ENCODE measurements around the gene TAF1B. TPM values are rescaled to one million over a fixed set of nuclear protein-coding genes. Genes with fewer than 3 reads are reported as not detected.
A peak's percentile ranks its signal among the peaks of the same experiment; 100 is the strongest.
"Not testable (repeated sequence)": the region's sequence is repeated elsewhere in the genome, so short reads cannot be mapped to it uniquely, and the experiment has no call there.

TAF1B gene
- polyA plus RNA-seq, 1 donor from 2014 or later, result 15.7 TPM

DNA sequence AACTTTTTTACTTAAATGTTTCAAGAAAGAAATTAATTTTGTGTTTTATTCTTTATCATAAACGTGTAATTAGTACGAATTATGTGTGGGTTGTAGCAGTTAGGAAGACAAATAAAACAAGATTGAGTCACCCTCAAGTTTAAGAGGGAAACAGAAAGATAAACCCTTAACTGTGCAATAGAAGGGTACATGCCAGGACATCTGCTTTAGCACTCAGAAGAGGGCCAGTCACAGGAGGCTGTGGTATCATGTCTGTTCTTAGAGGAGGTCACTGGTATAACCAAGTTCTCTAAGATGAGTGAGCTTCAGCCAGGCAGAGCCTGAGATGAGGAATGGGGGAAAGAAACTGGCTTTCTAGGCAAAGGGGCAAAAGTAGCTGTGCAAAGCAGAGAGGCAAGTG is 65.8 kb downstream of the TAF1B start:
- H3K4me3 Mint-ChIP-seq, result no peak overlapping the region
- H3K36me3 Mint-ChIP-seq, result peaks cover 11% of the 10 kb centered on the region
- H3K9me3 Mint-ChIP-seq, result no peaks in the 10 kb centered on the region
- no peaks in the 10 kb centered on the region for H3K27me3 Mint-ChIP-seq
- H3K4me1 Mint-ChIP-seq, result no peaks in the 10 kb centered on the region
- H3K27ac Mint-ChIP-seq, result no peak overlapping the region

- Mint-ChIP-seq H3K4me3 (no peak overlapping the region), H3K27me3 (no peaks in the 10 kb centered on the region), H3K9me3 (no peaks in the 10 kb centered on the region), H3K4me1 (no peaks in the 10 kb centered on the region), H3K27ac (no peak overlapping the region), H3K36me3 (peaks cover 17% of the 10 kb centered on the region)
Measured at GRCh38 chr2:9910699-9911098, 67.4 kb downstream of the TAF1B start.

DNA sequence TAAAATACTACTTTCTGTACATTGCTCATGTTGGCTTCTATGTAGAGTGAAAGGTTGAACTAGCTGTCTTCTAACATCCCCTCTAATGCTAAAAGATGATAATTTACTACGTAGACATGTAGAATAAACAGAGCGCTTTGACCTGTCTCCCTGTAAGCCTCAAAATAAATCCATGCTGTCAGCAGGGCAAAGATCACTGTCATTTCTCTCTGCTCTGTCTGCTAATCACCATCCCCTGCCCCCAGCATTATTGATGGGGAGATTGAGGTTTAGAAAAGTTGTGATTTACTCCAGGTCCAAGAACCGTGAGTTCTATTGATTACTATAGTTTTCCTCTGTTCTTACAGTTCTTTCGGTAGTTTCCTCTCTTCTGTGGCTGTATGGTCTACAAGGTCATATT is 69.2 kb downstream of the TAF1B start:
- Mint-ChIP-seq H3K27ac (no peak overlapping the region), H3K36me3 (peaks cover 17% of the 10 kb centered on the region), H3K27me3 (no peaks in the 10 kb centered on the region), H3K4me1 (no peaks in the 10 kb centered on the region), H3K9me3 (no peaks in the 10 kb centered on the region), H3K4me3 (no peak overlapping the region)

- no peaks in the 10 kb centered on the region for H3K27me3 Mint-ChIP-seq
- H3K36me3 Mint-ChIP-seq, result peaks cover 15% of the 10 kb centered on the region
- no peak overlapping the region for H3K27ac Mint-ChIP-seq
- H3K4me3 Mint-ChIP-seq, result no peak overlapping the region
- H3K4me1 Mint-ChIP-seq, result no peaks in the 10 kb centered on the region
- no peaks in the 10 kb centered on the region for H3K9me3 Mint-ChIP-seq
Measured at GRCh38 chr2:9914384-9915065, 71.3 kb downstream of the TAF1B start.

- peaks cover 10% of the 10 kb centered on the region for H3K36me3 Mint-ChIP-seq
- no peaks in the 10 kb centered on the region for H3K27me3 Mint-ChIP-seq
- no peak overlapping the region for H3K27ac Mint-ChIP-seq
- no peak overlapping the region for H3K4me3 Mint-ChIP-seq
- H3K4me1 Mint-ChIP-seq, result peaks cover 0 to 3% (median 0%) of the 10 kb centered on the region in 3 donors
- H3K9me3 Mint-ChIP-seq, result no peaks in the 10 kb centered on the region
Measured at GRCh38 chr2:9918275-9918674, 75.0 kb downstream of the TAF1B start.

- H3K27me3 Mint-ChIP-seq, result no peaks in the 10 kb centered on the region
- H3K36me3 Mint-ChIP-seq, result peaks cover 8% of the 10 kb centered on the region
- H3K27ac Mint-ChIP-seq, result peak overlapping the region in 1 of 3 donors; percentile 7
Measured at GRCh38 chr2:9919512-9919911, 76.2 kb downstream of the TAF1B start.

GRCh38 chr2:9927020-9927419 is 83.7 kb downstream of the TAF1B start:
- H3K27me3 Mint-ChIP-seq, H3K27ac Mint-ChIP-seq, H3K4me1 Mint-ChIP-seq, H3K4me3 Mint-ChIP-seq, H3K9me3 Mint-ChIP-seq: not testable (repeated sequence)
- peaks cover 19% of the 10 kb centered on the region for H3K36me3 Mint-ChIP-seq

More at GRCh38 chr2:9919512-9919911, 76.2 kb downstream of the TAF1B start:
- H3K4me3 Mint-ChIP-seq, result no peak overlapping the region
- no peaks in the 10 kb centered on the region for H3K9me3 Mint-ChIP-seq
- peaks cover 0 to 3% (median 0%) of the 10 kb centered on the region in 3 donors for H3K4me1 Mint-ChIP-seq

- H3K4me3 Mint-ChIP-seq, result no peak overlapping the region
- H3K27ac Mint-ChIP-seq, result no peak overlapping the region
- no peaks in the 10 kb centered on the region for H3K9me3 Mint-ChIP-seq
- no peaks in the 10 kb centered on the region for H3K4me1 Mint-ChIP-seq
- H3K27me3 Mint-ChIP-seq, result no peaks in the 10 kb centered on the region
- peaks cover 9% of the 10 kb centered on the region for H3K36me3 Mint-ChIP-seq
Measured at GRCh38 chr2:9937258-9937657, 94.0 kb downstream of the TAF1B start.

DNA sequence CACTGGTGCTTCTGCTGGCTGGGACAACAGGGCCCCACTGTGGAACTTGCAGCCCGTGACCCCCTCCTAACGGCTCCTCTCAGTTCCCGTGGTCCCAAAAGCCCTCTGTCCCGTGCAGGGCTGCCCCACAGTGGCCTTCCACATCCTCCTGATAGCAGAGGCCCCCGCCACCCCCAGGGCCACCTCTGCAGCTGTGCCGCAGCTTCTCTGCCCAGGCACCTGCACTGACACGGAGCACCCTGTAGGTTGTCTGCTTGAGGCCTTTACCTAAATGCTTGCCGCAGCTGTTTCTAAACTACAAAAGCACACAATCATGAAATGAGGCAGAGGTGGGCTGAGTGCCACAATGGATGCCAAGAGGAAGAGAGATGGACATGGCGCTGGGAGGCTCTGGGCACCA is 94.7 kb downstream of the TAF1B start:
- no peak overlapping the region for H3K4me3 Mint-ChIP-seq
- peaks cover 9% of the 10 kb centered on the region for H3K36me3 Mint-ChIP-seq
- peak overlapping the region in 1 of 3 donors; percentile 18 for H3K27ac Mint-ChIP-seq
- H3K27me3 Mint-ChIP-seq, result no peaks in the 10 kb centered on the region
- no peaks in the 10 kb centered on the region for H3K9me3 Mint-ChIP-seq
- no peaks in the 10 kb centered on the region for H3K4me1 Mint-ChIP-seq

DNA sequence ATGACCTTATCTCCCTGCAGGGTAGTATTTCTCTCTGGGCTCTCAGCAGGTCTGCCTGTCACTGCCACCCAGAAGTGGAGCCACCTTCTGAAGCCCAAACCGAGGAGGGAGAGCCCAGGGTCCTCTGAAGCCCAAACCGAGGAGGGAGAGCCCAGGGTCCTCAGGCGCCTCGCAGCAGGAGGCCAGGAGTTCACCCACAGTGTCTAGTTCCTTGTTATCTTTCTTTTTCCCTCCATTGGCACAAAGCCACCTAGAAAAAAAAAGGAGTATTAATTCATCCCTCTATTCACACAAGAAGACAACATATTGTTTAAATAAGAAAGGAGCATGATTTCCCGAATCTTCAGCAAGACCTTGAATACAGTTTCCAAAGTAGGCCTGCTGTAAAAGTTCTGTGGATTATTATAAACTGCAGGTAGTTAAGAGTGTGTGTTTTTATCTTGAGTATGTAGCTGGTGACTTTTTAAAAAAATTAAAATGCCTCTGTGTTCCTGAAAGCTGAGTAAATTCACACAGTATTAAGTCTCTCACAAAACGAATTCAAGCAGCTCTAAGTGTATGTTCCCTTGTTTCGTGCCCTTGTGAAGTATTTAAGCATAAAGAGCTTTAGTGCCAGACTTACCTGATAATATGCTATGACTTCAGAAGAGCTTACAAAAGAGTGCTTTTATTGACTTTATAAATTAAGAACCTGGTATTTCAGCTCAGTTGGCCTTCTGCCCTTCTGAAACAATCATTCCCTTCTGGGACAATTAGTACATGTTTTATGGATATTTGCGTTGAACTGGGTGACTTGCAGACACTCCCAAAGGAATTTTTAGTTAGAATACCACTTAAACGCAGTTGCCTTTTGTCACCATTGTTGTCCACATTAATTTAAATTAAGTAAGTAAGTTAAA is 96.6 kb downstream of the TAF1B start:
- Mint-ChIP-seq H3K4me3 (no peak overlapping the region), H3K27me3 (peaks cover 2% of the 10 kb centered on the region), H3K9me3 (no peaks in the 10 kb centered on the region), H3K27ac (no peak overlapping the region), H3K4me1 (no peaks in the 10 kb centered on the region), H3K36me3 (peaks cover 5% of the 10 kb centered on the region)

DNA sequence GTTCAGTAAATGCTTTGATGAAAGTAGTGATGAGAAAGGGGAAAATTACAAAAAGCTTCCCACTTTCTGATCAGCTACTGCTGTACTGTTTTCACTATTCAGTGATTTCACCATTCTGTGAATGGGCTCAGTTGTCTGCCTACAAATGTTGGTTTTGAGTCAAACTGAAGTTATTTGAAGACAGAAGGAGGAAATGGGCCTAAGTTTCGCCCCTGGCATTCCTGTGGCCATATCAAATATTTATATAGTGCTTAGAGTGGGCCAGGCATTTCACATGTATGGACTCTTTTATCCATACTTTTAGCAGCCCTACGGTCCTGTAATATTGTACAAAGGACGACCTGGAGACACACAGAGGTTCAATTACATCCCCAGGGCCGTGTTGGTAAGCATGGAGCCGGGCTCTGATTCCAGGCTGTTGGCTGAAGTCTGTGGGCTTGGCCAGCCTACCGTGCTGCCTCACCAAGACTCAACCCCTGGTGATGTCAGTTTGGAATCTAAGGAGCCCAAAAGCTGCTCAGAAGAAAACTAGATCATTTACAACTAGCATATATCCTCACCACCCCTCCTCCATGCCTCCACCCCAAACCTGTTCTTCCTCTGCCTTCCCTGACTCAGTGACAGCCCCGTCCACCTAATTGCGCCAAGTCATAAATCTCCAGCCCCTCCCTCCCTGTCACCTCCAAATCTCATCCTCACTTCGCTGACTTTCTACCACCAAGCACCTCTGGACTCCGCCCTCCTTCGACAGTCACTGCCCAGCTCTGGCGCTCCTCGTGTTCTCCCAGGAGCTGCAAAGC is 98.1 kb downstream of the TAF1B start:
- no peak overlapping the region for H3K27ac Mint-ChIP-seq
- peaks cover 13% of the 10 kb centered on the region for H3K27me3 Mint-ChIP-seq
- peaks cover 2% of the 10 kb centered on the region for H3K36me3 Mint-ChIP-seq
- no peaks in the 10 kb centered on the region for H3K4me1 Mint-ChIP-seq
- no peak overlapping the region for H3K4me3 Mint-ChIP-seq
- no peaks in the 10 kb centered on the region for H3K9me3 Mint-ChIP-seq

GRCh38 chr2:9941996-9942390 is 98.7 kb downstream of the TAF1B start:
- H3K27ac Mint-ChIP-seq, result no peak overlapping the region
- H3K4me3 Mint-ChIP-seq, result no peak overlapping the region
- peaks cover 16% of the 10 kb centered on the region for H3K27me3 Mint-ChIP-seq
- peaks cover 2% of the 10 kb centered on the region for H3K36me3 Mint-ChIP-seq
- no peaks in the 10 kb centered on the region for H3K4me1 Mint-ChIP-seq
- no peaks in the 10 kb centered on the region for H3K9me3 Mint-ChIP-seq

GRCh38 chr2:9944330-9944758 is 101.1 kb downstream of the TAF1B start:
- H3K27ac Mint-ChIP-seq, result no peak overlapping the region
- H3K4me3 Mint-ChIP-seq, result no peak overlapping the region
- no peaks in the 10 kb centered on the region for H3K4me1 Mint-ChIP-seq
- peaks cover 23% of the 10 kb centered on the region for H3K27me3 Mint-ChIP-seq
- H3K9me3 Mint-ChIP-seq, result no peaks in the 10 kb centered on the region
- peaks cover 2% of the 10 kb centered on the region for H3K36me3 Mint-ChIP-seq

DNA sequence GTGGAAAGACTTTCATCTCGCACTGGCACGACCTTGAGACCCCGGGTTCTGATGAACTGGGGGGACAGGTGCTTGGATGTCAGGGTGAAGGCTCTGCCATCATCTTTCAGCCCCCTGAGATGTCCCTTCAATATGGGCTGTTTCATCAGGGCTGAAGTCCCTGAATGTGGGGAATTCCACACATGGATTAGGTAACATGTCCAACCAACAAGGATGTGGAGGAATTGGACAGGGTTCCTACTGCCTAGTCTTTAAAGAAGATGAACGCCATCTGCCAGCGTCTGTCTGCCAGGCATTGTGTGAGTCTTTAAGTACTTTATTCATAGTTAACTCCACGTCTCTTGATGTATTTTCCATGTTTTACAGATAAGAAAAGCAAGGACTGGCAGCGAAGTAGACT is 102.3 kb downstream of the TAF1B start:
- H3K27me3 Mint-ChIP-seq, result peaks cover 31% of the 10 kb centered on the region
- no peaks in the 10 kb centered on the region for H3K9me3 Mint-ChIP-seq
- no peak overlapping the region for H3K4me3 Mint-ChIP-seq
- peaks cover 0 to 8% (median 2%) of the 10 kb centered on the region in 3 donors for H3K4me1 Mint-ChIP-seq
- no peak overlapping the region for H3K27ac Mint-ChIP-seq
- H3K36me3 Mint-ChIP-seq, result peaks cover 2% of the 10 kb centered on the region

GRCh38 chr2:9946076-9946475 is 102.8 kb downstream of the TAF1B start:
- no peaks in the 10 kb centered on the region for H3K9me3 Mint-ChIP-seq
- H3K36me3 Mint-ChIP-seq, result peaks cover 2% of the 10 kb centered on the region
- peaks cover 32% of the 10 kb centered on the region for H3K27me3 Mint-ChIP-seq
- H3K4me3 Mint-ChIP-seq, result peak overlapping the region in 1 of 4 donors; percentile 70
- peaks cover 0 to 8% (median 2%) of the 10 kb centered on the region in 3 donors for H3K4me1 Mint-ChIP-seq
- H3K27ac Mint-ChIP-seq, result no peak overlapping the region

Data from IgD-negative memory B cell (primary cell).